IPS DF 4.7 (cell line): ENCODE data around the gene KCTD17.

Experiments
- DNase-seq: peaks from one replicate; pipeline ENCODE4 v3.0.0-alpha.2; 2013; ENCODE audit warnings: low spot score; ENCODE audit errors: extremely low read depth

Gene KCTD17

DNA sequence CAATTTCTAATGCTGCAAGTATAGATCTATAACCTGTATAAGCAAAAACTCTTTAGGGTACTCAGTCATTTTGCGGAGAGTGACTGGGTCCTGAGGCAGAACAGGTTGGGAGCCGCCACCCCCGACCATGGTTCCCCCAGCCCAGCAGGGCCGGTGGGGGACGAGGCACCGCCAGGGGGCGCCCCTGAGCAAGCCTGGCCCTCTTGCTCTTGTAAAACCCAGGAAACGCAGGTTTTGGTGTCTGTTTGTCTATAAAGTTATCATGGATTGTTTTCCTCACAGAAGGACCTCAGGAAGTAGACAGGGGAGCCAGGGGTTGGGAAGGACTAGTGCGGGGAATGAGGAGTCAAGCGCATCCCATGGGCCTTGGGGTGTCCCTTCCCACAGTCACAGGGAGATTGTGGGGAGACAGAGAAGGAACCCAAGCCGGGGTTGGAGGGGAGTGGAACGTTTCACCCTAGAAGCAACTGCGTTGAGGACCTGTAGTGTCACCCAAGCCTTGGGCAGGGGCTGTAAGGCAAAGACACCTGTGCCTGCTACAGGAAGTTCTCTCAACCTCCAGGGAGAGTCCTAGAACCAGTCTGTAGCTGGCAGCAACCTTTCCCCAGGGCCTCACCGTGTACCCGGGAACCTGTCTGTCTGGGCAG lies 26.4 kb downstream of the KCTD17 start:
- DNase-seq, result no peak

GRCh38 chr22:37079158-37079557 lies 27.6 kb downstream of the KCTD17 start:
- no peak for DNase-seq

DNA sequence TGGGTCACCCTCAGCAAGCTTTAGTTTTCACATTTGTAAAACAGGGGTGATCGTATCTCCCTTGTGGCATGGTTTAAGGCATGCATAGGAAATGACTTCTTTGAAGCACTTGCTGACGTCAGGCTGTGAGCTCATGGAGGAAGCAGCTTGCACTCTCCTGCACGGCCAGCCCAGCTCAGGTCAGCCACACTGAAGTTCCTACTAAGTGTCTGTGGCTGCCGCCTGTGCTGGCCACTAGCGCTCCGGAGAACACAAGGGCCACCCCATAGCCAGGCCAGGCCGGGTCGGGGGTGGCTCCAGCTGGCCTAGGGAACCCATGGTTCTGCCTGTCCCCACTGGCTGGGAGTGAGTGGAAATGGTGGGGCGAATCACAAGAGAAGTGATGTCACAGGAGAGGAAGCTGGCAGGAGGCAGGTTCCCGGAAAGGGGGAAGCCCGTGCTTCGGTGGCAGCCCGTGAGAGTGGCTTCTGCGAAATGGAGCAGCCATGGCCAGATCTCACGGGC lies 28.2 kb downstream of the KCTD17 start:
- no peak for DNase-seq

GRCh38 chr22:37080438-37080837 lies 28.9 kb downstream of the KCTD17 start:
- no peak for DNase-seq

DNA sequence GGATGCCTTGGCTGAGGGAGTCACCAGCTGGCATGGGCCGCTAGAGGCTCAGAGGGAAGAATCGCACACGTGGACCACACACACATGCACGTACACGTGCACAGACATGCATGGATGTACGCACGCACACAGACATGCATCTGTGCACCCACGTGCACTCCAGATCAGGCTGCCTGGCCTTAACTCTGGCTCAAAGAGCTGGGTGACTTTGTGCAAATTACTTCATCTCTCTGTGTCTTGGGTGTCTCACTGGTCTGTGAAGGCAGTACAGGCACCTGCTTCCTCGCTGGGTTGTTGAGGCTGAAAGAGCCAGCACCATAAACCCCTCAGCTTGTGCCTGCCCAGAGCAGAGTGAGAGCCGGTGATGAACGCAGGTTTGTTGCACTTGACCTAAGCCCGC lies 29.3 kb downstream of the KCTD17 start:
- DNase-seq, result no peak

DNA sequence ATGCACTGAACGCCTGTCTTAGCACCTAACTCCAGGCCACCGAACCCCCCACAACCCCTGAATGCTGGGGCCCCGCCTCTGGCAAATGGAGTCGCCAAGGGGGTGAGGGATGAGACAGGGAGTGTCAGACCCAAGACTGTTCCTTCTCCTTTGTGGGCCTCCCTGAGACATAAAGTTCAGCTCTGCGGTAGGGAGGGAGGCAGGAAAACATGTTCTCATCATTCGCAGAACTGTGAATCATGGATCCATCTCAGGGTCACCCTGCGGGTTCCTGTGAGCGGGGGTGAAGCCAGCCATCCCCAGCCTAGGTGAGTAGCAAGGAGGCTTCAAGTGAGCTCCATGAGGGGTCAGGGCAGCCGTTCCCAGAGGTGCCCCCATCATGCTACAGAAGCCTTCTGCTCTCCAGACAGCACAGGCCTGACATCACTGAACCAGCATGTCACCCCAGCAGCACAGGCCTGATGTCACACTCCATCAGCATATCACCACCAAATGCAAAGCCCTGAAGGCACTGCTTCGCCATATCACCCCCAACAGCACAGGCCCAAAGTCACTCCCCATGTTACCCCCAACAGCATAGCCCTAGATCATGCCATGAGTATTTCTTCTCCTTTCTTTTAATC lies 30.8 kb downstream of the KCTD17 start:
- DNase-seq, result no peak

DNA sequence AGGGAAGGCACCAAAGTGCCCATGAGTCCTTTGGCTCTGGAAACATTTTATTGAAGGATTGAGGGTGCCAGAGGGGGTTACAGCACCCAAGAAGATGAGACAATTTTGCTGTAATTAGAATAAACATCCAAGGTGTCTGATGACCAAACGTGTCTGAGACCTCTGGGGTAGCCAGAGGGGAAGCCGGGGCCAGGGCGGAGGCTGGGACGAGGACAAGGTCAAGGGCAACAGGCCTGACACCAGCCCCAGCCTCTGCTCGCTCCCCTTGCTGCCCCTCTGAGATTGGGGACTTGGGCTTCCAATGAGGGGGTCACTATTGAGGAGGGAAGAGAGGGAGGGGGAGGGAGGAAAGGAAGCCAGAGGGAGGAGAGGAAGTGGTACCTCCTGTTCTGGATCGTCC lies 32.4 kb downstream of the KCTD17 start:
- DNase-seq, result no peak

GRCh38 chr22:37084385-37084784 lies 32.8 kb downstream of the KCTD17 start:
- no peak for DNase-seq

DNA sequence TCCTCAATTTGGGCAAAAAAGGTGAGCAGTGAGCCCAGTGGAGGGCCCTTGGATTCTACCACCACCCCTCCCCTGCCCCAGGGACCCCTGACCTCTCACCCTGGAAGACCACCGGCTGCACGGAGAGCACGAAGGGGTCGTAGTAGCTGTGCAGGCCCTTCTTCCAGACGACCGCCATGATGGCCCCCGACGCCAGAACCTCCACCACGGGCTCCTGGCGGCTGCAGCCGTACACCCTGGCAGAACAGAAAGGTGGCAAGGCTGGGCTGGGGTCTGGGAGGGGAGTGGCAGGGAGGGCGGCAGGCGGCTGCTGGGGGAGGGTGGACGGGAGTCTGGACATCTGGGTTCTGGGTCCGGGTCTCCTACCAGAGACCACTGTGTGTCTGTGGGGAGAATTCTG lies 34.6 kb downstream of the KCTD17 start:
- no peak for DNase-seq

DNA sequence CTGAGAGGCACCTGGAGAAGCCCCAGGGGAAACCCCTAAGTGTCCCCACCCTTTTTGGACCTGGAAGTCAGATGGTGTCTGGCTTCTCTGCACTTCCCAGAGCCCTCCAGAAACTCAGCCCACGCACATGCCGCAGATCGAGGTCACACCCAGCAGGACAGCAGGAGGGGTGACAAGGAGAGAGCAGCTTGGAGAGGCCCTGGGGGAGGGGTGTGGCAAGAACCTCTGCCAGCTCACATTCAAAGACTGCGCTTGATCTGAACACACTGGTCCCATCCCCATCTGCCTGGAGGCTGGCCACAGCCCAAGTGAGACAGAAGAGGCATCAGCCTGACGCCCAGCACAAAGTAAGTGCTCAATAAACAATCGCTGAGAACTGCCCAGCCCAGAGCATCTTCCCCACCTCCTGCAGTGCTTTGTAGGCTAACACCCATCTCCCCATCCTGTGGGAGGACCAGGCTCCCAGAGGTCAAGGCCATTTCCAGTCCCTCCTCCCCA lies 36.6 kb downstream of the KCTD17 start:
- no peak for DNase-seq

DNA sequence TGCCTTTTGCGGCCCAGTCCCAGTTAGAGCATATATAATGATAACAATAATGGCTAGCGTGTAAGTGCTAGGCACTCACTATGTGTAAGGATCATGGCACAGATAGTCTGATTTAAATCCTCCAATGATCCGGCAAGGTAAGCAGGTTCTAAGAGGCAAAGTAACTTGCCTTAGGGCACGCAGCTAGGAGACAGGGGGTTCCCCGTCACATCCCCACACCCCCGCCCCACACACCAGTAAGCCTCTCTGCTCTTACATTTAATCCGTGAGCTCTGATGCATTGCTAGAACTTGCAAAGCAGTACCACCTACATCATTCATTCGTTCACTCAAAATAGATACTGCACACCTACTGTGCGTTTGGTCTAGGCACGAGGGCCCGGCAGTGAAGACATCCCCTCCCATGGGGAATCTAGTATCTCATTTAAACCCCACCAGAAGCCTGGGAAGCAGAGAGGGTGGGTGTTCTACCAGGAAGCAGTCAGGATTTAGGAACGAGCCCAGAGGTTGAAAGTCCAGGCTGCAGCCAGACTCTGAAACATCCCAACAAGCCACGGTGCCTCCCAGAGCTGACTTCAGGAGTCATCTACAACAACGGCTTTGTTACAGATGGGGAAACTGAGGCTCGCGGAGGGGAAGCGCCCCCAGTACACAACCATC lies 37.3 kb downstream of the KCTD17 start:
- no peak for DNase-seq

GRCh38 chr22:37089434-37089833 lies 37.9 kb downstream of the KCTD17 start:
- no peak for DNase-seq

- no peak for DNase-seq
These were observed 39.6 kb downstream of the KCTD17 start for GRCh38 chr22:37090920-37091695.

DNA sequence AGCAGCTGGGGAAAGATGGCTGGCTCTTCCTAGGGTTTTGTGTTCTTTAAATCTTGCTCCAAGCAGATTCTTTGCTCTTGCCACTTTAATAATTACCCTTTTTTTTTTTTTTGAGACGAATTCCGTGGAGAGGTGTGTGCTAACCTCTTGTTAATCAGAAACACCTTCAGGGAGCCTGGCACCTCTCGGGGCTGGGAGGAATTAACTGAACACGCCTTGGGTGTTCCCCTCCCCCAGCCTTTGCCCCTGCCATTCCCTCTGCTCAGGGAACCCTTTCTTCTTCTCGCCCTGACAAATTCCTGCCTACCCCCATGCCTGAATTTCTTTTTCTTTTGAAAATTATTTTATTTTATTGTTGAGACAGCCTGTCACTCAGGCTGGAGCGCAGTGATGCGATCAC lies 40.5 kb downstream of the KCTD17 start:
- no peak for DNase-seq

DNA sequence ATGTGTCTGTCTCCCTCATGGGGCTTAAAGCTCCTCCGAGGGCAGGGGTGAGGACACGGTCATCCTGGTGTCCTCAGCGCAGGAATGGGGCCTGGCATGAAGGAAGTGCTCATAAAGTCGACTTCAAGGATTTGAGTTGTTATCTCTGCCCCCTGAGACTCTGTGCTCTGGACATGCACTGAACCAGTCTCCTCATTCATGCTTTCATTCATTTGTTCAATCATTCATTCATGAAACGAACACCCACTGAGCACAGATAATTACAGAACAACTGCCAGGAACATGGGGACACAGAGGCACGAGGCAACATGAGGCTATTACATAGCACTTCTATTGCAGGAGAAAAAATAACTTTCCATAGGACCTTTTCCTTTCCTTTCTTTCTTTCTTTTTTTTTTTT lies 41.5 kb downstream of the KCTD17 start:
- no peak for DNase-seq

DNA sequence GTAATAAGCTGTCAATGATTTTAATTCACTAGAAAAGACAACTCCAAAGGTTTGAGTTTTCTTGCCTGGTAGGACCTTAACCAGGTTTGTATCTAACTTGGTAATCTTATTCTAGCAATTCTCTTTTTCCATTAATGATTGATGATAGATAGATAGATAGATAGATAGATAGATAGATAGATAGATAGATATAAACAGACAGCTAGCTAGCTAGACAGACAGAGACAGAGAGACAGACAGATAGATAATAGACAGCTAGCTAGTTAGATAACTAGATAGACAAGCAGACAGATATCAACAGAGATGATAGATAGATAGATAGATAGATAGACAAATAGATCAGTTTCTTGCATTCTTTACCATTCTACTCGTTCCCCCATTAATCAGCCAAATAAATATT lies 42.7 kb downstream of the KCTD17 start:
- DNase-seq, result no peak

DNA sequence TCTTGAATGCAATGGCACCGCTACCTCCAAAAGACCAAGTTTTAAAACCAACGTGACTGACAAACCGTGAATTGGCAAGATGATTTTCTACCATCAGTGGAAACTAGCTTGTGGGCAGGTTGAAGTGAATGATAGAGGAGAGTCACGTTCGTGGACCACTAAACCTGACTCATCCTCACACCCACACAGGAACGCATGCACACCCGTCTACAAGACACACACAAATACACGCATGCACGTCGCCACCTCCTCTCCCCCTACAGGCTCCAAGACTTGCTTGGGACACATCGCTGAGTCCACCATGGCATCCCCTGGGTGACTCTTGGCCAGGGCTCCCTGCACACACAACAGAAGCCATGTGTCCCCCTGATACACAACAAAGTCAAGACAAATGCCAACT lies 43.6 kb downstream of the KCTD17 start:
- DNase-seq, result no peak

DNA sequence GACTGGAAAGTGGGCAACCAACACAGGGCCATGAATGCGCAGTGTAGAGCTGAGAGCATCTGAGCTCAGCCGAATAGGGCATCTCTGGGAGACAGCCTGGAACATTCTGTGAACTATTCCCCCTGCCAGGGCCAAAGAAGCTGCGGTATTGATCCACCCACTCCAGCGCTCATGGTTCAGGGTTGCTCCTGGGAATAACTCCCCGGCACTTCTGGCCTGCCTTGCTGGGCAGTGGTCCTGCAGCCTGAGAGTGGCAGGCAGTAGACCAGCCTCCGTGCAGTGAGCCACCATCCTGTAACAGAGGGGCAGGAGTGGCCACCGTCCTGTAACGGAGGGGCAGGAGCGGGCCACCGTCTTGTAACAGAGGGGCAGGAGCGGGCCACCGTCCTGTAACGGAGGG lies 45.8 kb downstream of the KCTD17 start:
- no peak for DNase-seq

GRCh38 chr22:37098976-37099591 lies 47.5 kb downstream of the KCTD17 start:
- no peak for DNase-seq

DNA sequence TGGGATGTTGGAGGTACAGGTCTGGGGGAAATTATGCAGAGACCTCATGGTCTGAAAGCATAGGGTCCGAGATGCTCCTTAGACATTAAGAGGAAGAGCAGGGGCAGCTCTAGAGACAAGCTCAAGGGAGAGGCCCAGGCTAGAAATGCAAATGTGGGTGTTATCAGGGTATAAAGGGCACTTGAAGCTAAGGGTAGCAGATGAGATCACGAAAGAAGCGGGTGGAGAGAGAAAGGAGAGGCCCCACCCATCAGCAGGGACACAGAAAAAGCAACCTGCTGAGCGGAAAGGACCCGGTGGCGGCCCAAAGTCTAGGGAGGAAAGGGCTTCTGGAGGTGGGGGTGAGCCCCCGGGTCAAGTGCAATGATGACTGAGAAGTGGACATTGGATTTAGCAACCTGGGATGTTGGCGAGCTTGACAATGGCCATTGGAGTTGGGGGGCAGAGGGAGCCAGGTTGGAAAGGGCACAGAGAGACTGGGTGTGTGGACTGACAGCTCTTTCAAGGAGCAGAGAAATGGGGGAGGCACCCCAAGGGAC lies 49.1 kb downstream of the KCTD17 start:
- DNase-seq, result no peak
